RCC 7860 (cell line): ENCODE measurements around the gene SEPTIN5.

ENCODE experiments used
- DNase-seq: peaks from one replicate; pipeline ENCODE4 v3.0.0-alpha.2; 2015; ENCODE audit warnings: low spot score
- FAIRE-seq: peaks from 2 replicates; lab custom pipeline; 2012; peaks lifted over from hg19 to GRCh38; lab: Jason Lieb, UNC

SEPTIN5 gene

GRCh38 chr22:19757985-19758895 lies 43.9 kb downstream of the SEPTIN5 start:
- no peak for DNase-seq
- no peak for FAIRE-seq

DNA sequence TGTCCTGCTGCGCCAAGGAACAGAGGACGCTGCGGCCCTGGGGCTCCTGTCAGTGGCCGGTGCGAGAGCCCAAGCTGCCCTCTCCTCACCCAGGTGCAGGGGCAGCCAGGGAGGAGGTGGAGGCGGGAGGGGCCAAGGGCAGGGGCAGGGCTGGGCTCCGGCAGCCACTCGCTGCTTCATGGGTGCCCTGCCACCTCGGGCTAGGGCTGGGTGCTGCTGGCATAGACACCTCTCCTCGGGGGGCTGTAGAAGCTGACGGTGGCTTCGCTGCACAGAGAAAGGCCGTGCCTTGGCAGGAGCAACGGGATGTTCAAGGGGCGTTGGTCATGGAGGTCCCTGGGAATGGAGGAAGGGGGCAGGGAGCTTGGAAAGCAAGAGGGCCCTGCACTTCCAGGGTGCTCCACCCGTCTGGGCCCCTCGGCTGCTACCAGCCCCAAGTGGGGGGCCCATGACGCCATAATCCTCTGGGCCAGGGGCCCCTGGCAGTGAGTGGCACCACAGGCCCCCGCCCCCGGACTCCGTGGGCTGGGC lies 44.7 kb downstream of the SEPTIN5 start:
- FAIRE-seq: no peak
- DNase-seq: no peak

DNA sequence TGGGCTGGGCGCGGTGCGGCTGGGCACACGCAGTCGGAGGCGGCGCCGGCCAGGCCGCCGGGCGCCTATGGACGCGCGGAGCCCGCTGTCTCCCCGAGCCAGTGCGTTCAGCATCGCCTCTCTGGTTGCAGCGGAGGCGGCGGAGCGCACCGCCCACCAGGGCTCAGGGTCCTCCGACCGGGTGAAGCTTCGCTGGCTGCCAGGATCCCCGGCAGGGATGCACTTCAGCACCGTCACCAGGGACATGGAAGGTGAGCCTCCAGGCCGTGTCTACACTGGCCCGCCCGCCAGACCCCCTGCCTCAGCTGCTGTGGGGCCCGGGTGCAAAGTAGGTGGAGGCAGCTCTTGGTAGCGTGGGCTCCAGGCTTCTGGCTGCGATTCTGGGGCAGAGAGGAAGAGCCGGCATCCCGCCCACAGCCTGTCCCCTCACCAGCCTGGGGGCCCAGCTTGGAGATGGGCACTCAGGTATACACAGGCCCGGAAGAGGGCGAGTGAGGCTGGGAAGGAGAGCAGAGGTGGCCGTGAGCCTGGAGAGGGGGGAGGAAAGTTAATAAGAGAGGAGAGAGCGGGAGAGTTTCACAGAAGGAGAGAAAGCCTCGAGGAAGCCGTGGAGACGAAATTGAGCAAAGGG lies 45.2 kb downstream of the SEPTIN5 start:
- FAIRE-seq: no peak

DNA sequence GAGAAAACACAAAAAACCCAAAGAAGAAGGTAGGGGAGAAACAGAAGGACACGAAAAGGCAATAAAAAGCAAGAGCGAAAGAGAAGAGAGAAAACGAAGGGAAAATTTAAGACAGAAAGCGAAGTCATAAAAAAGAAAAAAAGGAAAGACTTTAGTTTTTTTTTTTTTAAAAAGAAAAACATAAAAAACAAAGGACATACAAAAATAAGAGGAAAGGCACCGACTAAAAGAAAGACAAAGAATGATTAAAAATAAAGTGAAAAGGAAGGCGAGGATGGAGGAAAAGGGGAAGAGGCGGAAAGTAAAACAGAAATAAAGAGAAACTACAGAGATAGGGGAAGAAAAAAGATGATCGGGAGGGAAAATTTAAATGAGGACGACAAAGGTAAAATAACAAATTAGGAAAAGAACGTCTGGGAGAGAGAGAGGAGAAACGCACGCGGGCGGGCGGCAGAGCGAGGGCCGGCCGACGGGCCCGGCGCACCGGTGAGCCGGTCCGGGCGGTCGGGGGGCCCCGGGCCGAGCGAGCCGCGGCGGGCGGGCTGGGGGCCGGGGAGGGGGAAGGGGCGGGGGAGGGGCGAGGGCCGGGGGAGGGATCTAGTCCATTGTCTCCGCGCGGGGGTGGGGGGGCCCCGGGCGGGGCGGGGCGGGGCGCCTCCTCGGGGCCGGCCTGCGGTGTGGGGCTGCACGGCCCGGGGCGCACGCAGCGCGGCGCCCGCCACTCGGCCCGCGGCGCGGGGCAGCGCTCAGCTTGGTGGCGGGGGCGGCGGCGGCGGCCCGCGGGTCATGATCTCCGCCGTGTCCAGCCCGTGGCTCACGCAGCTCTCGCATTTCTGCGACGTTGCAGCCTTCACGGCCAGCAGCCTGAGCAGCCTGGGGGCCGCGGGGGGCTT lies 46.0 kb downstream of the SEPTIN5 start, which contains the start of gene TBX1:
TSS of gene TBX1 (plus strand) at position 721 of the 893 bp plus-strand sequence. CDS start at position 787, 66 bp downstream.
- no peak for DNase-seq
- FAIRE-seq: no peak

More for the DNA sequence above, 45.2 kb downstream of the SEPTIN5 start:
- no peak for DNase-seq

DNA sequence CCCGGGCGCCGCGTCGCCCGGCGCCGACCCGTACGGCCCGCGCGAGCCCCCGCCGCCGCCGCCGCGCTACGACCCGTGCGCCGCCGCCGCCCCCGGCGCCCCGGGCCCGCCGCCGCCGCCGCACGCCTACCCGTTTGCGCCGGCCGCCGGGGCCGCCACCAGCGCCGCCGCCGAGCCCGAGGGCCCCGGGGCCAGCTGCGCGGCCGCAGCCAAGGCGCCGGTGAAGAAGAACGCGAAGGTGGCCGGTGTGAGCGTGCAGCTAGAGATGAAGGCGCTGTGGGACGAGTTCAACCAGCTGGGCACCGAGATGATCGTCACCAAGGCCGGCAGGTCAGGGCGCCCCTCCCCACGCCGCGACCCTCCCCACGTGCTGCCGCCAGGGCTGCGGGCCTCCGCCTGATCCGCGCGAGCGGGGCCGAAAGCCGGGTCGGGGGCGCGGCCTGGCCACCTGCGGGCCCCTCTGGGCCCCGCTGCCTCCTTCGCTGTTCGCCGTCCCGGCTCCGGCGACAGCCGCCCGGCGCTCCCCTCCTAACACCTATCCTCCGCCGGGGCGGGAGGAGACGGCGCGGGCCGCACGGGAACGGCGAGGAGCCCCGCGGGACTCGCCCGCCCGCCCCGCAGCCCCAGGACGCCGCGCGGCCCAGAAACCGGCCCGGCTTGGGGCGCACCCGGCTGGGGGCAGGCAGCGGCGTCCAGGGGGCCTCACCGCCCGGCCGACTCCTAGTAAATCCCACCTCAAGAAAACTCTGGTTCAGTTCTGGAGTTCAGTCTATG lies 46.8 kb downstream of the SEPTIN5 start:
- DNase-seq: no peak
- FAIRE-seq: no peak

- no peak for DNase-seq
- no peak for FAIRE-seq
Observed at GRCh38 chr22:19761725-19762567, 47.6 kb downstream of the SEPTIN5 start.

DNA sequence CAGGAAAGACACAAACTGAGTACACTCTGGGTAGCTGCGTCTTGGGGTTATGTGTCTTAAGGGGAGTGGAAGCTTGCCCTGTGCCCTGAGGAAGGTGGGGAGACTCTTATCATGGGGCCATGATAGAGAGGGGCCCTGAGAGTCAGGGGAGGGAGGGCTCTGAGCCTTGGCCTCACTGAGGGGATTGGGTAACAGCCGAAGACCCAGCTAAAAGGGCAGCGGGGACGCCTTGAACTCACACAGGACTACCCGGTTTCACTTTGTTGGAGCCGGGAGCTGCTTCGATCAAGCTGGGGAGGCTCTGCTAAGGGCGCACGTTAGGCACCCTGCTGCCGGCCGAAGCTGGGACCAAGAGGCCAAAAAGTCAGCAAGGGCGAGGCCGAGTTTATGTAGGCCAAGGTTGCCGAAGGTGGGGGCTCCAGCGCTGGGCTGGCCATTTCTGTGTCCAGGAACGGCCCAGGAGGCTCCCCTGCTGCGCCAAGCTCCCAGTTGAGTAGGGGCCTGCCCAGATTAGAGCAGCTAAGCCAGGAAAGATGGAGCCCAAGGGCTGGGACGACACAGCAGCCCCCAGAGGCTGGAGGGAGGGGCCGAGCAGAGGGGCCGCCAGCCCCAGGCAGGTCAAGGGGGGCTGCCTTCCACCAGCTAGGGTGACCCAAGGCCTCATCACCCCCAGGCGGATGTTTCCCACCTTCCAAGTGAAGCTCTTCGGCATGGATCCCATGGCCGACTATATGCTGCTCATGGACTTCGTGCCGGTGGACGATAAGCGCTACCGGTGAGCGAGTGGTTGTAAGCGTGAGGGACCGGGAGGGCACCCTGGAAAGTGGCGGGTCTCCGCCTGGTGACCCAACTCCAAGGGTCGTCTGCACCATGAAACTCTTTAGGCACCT lies 48.5 kb downstream of the SEPTIN5 start:
- FAIRE-seq (no peak), DNase-seq (no peak)

DNA sequence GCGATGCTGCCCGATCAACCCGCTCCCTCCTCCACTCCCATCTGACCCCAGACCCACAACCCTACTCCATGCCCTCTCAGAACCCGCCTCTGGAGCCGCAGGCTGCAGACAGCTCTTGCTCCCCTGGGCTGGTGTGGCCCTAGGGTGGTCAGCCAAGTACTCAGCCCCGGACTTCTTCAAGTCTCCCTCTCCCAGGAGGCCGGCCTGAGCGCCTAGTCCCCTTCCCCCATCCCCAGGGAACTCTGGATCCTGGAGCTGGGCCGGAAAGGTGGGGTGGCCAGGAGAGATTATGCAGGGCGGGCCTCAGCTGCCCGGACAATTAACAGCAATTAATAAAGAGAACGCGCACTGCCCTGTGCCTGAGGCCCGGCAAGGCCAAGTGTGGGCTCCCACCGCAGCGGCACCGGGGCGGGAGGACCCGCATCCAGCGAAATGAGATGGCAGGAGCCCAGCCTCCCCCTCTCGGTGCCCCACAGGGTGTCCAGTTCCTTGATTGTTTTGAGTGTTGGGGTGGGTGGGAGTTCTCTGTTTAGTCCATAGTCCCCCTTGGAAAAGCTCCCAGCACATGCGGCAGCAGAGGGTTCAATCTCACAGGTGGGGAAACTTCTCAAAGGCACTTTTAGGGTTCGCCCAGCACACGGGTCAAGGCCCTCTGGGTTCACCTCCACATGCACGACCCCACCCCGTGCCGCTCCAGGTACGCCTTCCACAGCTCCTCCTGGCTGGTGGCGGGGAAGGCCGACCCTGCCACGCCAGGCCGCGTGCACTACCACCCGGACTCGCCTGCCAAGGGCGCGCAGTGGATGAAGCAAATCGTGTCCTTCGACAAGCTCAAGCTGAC lies 49.4 kb downstream of the SEPTIN5 start:
- DNase-seq (no peak), FAIRE-seq (no peak)

- no peak for FAIRE-seq
- no peak for DNase-seq
Observed at GRCh38 chr22:19764299-19764593, 49.9 kb downstream of the SEPTIN5 start.

DNA sequence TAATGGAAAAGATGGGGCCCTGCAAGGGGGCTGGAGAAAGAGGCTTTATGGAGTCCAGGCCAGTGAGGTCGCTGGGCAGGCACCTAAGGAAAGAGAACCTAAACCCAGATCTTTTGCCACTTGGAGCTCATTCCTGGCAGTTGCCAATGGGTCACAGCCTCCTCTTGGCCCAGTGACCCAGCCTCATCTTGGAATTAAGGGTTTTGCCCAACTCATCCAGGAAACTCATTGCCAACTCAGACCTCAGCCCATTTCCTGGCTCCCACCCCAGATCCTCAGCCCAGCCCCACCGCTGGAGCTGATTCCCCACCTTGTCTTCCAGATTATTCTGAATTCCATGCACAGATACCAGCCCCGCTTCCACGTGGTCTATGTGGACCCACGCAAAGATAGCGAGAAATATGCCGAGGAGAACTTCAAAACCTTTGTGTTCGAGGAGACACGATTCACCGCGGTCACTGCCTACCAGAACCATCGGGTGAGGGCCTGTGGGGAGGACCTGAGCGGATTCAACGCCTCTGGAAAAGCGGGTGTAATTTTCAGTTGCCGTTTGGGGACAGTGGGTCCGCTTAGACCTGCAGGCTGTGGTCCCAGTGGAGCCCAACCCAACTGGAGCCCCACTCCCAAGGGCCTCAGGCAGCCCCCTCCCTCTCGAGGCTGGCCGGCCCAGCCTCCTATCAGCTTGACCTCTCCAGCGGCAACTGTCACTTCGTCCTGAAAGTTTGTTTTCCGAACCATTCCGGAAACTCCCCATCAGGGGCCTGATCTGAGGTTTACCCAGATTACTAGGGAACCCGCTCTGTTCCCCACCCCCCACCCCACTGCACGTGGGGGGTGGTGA lies 50.6 kb downstream of the SEPTIN5 start:
- DNase-seq (no peak), FAIRE-seq (no peak)

- FAIRE-seq (no peak), DNase-seq (no peak)
Observed at GRCh38 chr22:19765477-19766239, 51.4 kb downstream of the SEPTIN5 start.

- FAIRE-seq: no peak
- DNase-seq: no peak
Observed at GRCh38 chr22:19766240-19766510, 51.9 kb downstream of the SEPTIN5 start.

DNA sequence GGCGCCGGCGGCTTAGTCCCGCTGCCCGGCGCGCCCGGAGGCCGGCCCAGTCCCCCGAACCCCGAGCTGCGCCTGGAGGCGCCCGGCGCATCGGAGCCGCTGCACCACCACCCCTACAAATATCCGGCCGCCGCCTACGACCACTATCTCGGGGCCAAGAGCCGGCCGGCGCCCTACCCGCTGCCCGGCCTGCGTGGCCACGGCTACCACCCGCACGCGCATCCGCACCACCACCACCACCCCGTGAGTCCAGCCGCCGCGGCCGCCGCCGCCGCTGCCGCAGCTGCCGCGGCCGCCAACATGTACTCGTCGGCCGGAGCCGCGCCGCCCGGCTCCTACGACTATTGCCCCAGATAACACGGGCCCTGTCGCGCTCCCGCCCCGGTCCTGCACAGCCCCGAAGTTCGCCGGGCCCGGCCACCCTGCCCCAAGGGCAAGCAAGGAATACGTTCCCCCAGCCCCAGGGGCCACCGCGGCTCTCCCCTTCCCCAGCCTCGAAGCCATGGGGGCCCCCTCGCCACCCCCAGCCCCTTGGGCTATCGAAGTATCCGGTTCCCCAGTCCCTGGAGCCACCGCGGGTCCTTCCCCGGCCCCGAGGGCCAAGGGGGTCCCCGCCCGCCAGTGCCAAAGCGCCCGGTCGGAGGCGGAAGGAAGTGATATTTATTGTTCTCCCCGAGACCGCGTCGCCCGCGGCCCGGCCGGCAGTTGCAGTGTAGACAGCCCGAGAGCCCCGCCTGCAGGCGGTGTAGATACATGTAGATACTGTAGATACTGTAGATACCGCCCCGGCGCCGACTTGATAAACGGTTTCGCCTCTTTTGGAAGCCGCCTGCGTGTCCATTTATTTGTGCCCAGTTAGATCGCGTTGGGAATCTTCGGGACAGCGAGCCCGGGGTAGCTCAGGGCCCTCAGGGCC lies 52.5 kb downstream of the SEPTIN5 start:
- FAIRE-seq (no peak), DNase-seq (no peak)

DNA sequence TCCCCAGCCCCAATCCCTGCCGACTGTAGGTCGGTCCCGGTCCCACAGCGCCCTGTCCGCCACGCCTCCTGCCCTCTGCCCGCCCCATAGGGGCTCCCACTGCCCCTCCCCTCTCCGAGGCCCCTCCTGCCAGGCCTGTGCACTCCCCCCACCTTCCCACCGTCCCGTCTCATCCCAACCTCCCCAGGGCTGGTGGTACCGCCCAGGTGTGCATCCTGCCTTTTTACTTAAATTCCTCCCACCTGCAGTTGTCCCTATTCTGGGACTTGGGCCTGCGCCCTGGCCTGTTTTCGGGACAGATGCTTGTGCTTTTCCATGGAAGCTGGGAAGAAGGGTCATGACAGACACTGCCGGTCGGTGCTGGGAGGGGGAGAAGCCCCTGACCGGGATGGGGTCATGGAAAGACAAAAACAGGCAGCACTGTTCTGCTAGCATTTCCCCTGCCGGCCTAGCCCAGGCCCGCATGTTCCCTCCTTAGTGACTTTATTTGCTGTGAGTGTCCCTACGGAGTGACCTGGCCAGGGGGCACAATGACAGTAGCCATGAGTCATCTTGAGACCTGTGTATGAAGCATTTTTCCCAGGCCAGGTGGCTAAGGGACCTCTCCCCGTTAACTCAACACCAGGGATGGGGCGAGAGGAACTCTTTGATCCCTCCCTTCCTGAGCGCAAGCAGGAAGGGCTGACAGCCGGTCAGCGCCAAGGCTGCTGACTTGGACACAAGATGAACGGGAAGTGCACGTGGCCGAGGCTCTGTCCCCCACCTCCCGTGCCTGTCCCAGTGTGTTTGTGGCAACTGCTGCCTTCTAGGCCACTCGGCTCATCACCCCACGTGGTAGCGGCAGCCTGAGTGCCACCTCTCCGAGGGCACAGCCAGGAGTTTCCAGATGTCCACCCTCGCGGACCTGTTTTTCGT lies 53.4 kb downstream of the SEPTIN5 start:
- no peak for FAIRE-seq
- no peak for DNase-seq
